HK-2 (cell line): ENCODE measurements around the gene STXBP5.
A peak's percentile ranks its signal among the peaks of the same experiment; 100 is the strongest.

Experiments
- DNase-seq: peaks from one replicate; pipeline ENCODE4 v3.0.0-alpha.2; 2018; ENCODE audit not compliant: unreplicated experiment

The STXBP5 gene

GRCh38 chr6:147204060-147204785 lies at the start of gene STXBP5:
Gene STXBP5, plus strand, starts transcription at chr6:147204417. Its CDS starts 116 bp downstream, at chr6:147204533.
- DNase-seq: peak; percentile 69

DNA sequence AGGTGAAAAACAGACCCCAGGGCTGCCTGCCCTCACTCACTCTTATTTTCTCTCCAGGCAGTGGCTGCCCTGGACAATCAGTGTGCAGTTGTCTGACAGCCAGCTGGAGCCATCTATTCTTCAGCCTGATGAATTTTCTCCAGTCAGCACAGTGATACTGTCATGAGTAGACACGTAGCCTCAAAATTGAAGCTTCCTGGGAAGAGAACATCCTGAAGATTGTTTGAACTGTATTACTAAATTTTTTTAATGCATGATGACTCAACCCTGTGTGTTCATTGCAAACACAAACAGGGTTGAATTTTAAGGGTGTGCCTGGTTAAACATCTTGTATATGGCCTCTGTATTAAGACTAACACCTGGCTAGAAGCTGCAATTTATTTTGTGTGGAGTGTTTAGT lies 49.8 kb upstream of the STXBP5 start:
- no peak for DNase-seq

DNA sequence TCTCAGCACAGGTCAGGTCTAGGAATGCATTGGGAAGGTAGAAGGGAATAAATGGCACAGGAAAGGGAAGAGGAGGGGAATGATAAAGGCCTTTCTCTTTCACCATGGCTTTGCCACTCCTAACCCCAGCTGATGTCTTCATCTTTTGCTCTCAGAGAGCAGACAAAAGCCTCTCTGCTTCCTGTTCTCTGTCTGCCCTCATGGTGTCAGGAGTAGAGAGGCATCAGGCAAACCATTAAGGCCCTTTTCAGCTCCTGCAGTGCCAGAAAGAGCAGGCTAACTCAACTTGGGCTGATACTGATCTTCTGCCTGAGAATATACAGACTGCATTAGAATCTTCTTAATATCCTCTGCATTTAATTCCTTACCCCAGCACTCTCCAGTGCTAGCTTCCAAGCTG lies 48.0 kb upstream of the STXBP5 start:
- no peak for DNase-seq

DNA sequence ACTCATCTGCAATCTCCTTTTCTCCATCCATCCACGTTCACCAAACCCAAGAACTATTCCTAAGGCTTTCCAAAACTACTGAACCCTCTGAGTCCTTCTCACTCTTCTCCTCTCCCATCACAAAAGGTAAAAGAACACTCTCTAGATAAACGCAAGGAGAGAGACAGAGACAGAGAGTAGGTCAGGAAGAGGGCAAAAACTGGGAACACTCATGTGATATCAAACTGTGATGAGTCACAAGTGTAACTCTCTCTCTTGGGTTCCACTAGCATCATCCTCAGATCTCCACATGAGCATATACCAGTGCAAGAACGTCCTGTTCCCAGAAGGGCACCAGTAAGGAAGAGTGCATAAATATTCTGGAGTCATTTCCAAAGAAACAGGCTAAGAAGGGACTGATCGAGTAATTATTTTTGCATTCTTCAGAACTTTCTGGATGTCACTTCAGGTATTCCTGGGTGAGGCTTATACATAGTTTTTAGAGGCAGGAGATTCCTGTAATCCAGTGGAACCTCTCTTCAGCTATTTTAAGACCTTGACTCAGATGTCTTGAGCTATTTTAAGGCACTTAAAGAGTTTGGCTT lies 47.3 kb upstream of the STXBP5 start:
- no peak for DNase-seq

DNA sequence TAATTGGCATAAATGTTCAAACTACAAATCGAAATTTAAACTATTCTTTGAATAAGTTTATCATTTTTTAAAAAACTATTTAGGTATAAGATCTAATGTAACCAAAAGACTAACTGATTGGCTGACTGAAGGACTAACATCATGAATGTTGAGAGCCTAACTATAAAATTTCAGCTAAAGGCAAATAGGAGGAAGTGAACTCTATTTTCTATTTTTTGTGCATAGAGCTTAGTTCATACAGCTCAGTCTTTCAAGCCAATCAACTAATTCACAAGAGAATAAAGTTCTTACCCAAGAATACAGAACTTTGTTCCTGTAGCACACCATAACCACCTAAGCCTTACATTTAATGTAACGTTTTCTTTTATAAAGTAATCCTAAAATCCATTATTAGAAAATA lies 46.3 kb upstream of the STXBP5 start:
- no peak for DNase-seq

GRCh38 chr6:147158881-147159280 lies 45.3 kb upstream of the STXBP5 start:
- DNase-seq: no peak

DNA sequence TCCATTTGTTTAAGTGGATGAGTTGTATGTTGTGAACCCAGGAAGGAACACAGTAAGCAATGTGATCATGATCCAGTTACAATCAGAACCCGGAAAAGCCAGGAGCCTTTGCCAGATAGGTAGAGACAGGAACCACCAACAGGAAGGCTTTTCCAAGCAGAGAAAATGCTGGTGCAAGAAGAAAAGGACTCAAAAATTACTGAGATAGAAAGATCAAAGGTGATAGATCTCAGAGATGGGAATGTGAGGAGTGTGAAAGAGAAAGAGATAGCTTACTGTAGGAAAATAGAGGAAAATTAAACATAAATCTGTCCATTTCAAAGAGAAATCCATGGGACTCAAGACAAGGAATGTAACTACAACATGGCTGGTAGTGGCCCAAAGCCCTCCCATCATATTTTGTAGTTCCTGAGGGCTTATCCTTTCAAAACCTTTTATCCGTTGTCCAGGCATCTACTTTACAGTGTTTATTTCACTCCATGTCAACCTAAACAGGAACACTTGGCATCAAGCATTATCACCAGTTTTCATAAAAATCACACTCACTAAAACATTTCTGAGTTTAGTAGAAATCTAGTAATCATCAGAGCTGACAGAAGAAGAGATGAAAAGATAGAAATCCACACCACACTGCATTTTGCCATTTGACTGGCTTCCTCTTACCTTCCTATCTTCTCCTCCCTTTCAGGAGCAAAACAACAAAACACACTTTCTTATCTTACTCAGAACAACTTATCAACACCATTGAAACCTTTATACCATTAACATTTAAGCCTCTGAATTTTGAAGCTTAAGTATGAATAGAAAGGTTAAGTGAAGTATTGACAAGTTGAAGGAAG lies 44.5 kb upstream of the STXBP5 start:
- no peak for DNase-seq

DNA sequence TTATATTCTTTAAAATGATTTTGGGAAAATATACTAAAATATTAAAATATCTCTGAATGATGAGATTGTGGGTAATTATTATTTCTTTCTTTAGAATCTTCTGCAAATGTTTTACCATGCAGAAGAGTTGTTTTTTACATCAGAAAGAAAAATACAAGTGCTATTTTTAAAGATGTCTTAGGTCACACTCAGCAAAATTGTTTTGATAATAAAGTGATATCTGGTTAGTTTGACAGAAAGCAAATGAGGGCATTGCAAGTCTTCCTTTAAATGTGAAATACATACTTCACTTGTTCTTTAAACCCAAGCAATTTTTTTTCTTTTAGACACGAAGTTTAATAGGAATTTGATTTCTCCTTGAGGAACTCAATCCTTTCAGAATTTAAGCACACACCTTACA lies 43.6 kb upstream of the STXBP5 start:
- no peak for DNase-seq

DNA sequence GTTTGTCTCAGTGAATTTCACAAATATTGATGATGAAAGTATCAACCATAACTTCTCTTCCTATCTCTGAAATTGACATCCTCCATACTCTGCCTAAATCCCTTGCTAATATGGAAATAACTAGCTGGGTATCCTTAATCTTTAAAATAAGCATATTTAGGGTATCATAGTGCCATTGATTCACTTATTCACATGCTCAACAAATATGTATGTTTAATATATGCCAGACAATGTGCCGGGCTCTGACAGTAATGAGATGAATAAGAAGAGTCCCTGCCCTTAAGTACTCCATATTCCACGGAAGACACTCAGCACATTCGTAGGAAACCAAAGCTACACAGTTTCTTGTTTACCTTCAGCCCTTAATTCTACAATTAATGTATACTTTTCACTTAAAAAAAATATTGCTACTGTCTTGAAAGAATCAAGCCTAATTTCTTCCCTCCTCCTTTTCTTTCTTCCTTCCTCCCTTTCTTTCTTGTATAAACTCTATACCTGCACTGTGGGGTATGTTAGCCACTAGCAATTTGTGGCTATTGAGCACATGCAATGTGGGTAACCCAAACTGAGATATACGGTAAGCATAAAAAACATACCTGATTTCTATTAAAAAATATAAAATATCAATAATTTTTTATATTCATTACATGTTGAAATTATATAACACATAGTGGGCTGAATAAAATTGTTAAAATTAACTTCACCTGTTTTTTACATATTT lies 42.8 kb upstream of the STXBP5 start:
- no peak for DNase-seq

DNA sequence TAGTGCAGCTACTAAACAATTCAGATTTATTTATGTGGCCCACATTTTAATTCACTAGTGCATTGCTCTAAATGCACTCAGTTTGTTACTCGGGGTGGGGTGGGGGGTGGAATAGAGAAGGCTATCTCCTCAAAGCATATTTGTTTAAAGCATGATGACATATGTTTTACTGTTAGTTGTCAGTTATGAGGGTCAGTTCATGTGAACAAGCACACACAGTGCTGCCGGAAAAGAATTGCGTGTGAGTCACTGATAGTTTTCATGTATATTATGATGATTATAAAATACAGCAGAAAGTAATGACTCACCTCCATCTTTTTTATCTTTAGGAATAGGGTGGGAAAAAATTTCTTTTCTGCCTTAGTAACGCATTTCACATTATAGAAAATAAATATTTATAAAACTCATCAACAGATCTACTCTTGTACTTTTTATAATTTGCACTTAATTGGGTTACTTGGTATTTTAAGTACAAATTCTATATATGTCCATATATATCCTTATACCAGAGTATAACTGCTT lies 42.2 kb upstream of the STXBP5 start:
- DNase-seq: no peak

DNA sequence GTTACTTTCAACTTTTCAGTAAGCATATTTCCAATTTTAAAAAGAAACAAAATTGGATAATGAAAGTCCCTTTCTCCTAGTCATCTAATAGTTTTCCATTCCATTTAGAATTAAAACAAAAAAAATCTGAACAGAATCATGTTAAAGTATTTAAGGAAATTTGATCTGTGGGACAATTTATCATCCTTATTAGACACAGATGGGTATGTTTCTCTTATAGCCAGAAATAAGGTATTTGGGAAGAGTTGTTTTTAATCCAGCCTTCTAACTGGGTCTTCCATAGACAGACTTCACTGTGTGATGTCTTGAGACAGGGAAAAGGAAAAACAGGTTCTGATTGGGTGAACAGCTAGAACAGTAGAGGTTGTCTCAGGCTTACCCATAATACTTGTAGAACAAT lies 39.5 kb upstream of the STXBP5 start:
- DNase-seq: no peak

- no peak for DNase-seq
These were observed 37.8 kb upstream of the STXBP5 start for GRCh38 chr6:147166360-147166944.

DNA sequence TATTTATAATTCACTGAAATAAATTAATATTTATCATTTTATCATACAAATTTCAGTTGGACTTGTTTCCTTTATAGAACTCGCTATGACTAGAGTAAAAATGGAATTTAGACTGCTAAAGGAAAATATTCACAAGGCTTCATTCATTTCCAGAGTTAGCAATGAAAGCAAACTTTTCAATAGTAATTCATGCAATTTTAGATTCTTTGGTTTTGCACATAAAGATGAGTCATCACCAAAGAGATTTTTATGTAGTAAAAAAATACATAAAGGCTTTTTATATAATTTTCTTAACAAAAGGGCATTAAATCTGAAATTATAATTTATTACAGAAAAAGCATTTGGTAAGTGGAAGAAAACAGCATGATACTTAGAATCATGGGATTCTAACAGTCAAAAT lies 37.2 kb upstream of the STXBP5 start:
- DNase-seq: no peak

DNA sequence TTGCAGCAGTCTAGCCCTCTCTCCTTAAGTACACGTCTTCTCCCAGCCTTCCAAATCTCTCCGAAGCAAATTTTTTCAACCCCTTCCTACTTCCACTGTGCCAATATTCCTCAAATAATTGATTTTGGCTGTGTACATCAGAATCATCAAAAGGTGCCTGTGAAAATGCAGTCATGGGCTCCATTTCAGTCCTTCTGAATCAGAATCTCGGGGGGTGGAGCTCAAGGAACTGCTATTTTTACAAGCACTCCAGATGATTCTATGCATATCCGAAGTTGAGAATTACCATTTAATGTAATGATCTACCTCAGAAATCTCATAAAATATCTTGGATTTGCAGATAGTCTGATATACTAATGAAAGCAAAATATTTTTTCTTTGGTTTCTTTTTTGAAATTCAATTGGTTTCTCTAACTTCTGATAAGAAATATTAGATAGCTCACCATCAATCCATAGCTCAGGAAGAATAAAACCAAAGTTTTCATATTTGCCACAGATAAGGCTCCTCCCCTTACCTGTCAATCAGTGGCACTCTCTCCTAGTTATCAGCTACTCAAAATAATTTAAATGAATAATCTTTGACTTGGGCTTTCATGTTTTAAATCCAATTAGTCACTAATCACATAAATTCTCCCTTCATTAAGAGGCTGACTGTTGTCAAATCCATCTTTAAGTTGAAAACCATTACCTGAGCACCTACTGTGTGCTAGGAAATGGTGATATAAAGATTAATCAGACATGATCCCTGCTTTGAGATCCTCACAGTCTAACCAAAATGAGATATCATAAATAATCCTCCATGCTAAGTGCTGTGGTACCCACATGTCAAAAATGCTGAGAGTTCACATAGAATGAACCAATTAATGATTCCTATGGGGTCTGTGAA lies 36.4 kb upstream of the STXBP5 start:
- DNase-seq: no peak

GRCh38 chr6:147169529-147169928 lies 34.7 kb upstream of the STXBP5 start:
- DNase-seq: no peak

- no peak for DNase-seq
These were observed 33.9 kb upstream of the STXBP5 start for GRCh38 chr6:147170269-147170668.

DNA sequence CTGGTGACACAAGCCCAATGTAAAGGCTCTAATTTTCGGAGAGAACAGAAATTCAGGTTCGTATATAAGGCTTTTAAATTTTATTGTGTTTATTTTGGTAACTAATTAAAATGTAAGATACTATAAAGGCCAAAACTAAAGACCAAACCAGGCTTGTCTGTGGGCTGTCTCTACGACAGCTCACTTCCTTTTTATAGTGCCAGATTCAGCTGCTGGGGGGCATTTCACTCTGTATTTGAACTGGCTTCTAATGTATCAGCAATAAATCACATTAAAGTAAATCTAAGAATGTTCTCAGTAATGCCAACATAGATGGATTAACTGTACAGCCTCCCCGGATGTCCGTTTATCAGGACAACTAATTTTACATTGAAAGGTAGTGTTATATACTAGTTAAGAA lies 31.1 kb upstream of the STXBP5 start:
- DNase-seq: no peak

DNA sequence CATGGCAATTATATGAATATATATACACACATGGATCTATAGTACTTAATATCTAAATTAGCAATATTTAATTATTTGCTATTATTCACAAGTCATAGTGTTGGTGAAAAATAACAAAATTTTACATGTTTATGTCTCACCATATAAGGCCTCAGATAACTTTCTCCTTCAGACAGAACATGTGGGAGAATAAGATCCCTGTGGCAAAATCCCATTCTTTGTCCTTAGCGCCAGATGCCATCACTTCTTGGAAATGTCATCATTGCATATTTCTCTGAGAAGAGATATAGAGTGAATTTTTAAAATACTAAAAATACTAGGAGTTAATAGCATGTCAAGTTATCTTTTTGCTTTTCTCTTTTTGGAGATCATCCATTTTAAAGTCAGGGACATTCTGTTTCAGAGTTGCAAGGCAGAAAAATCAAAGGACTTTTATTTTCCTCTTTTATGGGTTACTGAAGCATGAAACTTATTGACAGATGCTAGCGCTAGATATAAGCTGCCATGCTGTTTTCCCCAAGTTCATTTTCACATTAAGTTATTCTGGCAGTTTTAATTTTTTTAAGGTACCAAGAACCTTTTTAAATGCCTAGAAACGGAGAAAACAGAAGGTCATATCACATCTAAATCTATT lies 30.4 kb upstream of the STXBP5 start:
- DNase-seq: no peak

GRCh38 chr6:147176795-147177194 lies 27.4 kb upstream of the STXBP5 start:
- no peak for DNase-seq

GRCh38 chr6:147177286-147177685 lies 26.9 kb upstream of the STXBP5 start:
- no peak for DNase-seq
